SU-DHL-6 (cell line): ENCODE data around the gene SAMD4B.

ENCODE experiments used
- H2AFZ ChIP-seq: fragments of 200-600 bp; sonication (generic); 2 replicates; pipeline ENCODE4 v1.6.1; 2014; ENCODE audit warnings: low read depth, mild to moderate bottlenecking, moderate library complexity, mixed read lengths, antibody characterized with exemption, low read length; ENCODE audit not compliant: severe bottlenecking
- H3F3A ChIP-seq: fragments of 200-600 bp; shearing (Covaris generic); 2 replicates; pipeline ENCODE4 v1.6.0; 2016; ENCODE audit warnings: antibody characterized with exemption, mild to moderate bottlenecking; ENCODE audit not compliant: insufficient read depth
- H3K27ac ChIP-seq: fragments of 200-600 bp; sonication (generic); 2 replicates; pipeline ENCODE4 v1.5.1; 2016; ENCODE audit warnings: low read depth, mild to moderate bottlenecking, low read length, moderate library complexity, mixed read lengths
- H3K27me3 ChIP-seq: fragments of 200-600 bp; sonication (generic), shearing (Covaris generic); 2 replicates; pipeline ENCODE4 v1.6.0; 2014; ENCODE audit warnings: mild to moderate bottlenecking, low read length
- H3K36me3 ChIP-seq: fragments of 200-600 bp; sonication (generic); 2 replicates; pipeline ENCODE4 v1.6.1; 2014; ENCODE audit warnings: mild to moderate bottlenecking, low read length, mixed read lengths
- H3K4me2 ChIP-seq: fragments of 300-600, 200-600 bp; shearing (Covaris generic), sonication (generic); 2 replicates; pipeline ENCODE4 v1.6.0; 2014; ENCODE audit warnings: low read length, low read depth, mild to moderate bottlenecking; ENCODE audit not compliant: poor library complexity, severe bottlenecking
- H3K4me3 ChIP-seq: fragments of 200-600 bp; sonication (generic); 2 replicates; pipeline ENCODE4 v1.5.1; 2014; ENCODE audit warnings: antibody characterized with exemption, low read length, mild to moderate bottlenecking, mixed read lengths; ENCODE audit not compliant: insufficient read depth, poor library complexity, severe bottlenecking
- H3K79me2 ChIP-seq: fragments of 200-600 bp; sonication (generic); 2 replicates; pipeline ENCODE4 v1.6.1; 2014; ENCODE audit warnings: mild to moderate bottlenecking, low read length, moderate library complexity; ENCODE audit not compliant: insufficient read depth
- H3K9ac ChIP-seq: fragments of 200-600 bp; sonication (generic); 2 replicates; pipeline ENCODE4 v1.7.0; 2014; ENCODE audit warnings: mild to moderate bottlenecking, low read length
- H3K9me2 ChIP-seq: fragments of 200-600 bp; sonication (generic); replicated peaks from 2 replicates; pipeline ENCODE4 v1.6.1; 2014; ENCODE audit warnings: low read length; ENCODE audit not compliant: insufficient read depth
- H3K9me3 ChIP-seq: fragments of 200-600 bp; sonication (generic); 2 replicates; pipeline ENCODE4 v1.6.1; 2014; ENCODE audit warnings: low read length, mixed read lengths; ENCODE audit not compliant: insufficient read depth
- H4K20me1 ChIP-seq: fragments of 200-600 bp; sonication (generic); 2 replicates; pipeline ENCODE4 v1.6.1; 2014; ENCODE audit warnings: low read depth, mild to moderate bottlenecking, antibody characterized with exemption, low read length, moderate library complexity, mixed read lengths
- CTCF ChIP-seq: fragments of 200-600 bp; sonication (generic); IDR thresholded peaks from one replicate; pipeline ENCODE4 v1.5.1; 2017; ENCODE audit warnings: antibody characterized with exemption, mild to moderate bottlenecking, low read length, moderate library complexity; ENCODE audit not compliant: insufficient read depth, poor library complexity, severe bottlenecking
- EZH2phosphoT487 ChIP-seq: fragments of 200-600 bp; sonication (generic), shearing (Covaris generic); conservative IDR thresholded peaks from 2 replicates; pipeline ENCODE4 v1.6.1; 2018; ENCODE audit warnings: mild to moderate bottlenecking, antibody characterized with exemption, low read length, moderate library complexity, mixed read lengths

SAMD4B gene

GRCh38 chr19:39306075-39306474, 36.1 kb upstream of the SAMD4B start:
- Histone ChIP-seq H3K27ac (no peak overlapping the region), H3K4me2 (no peak overlapping the region), H3K9me2 (no peaks in the 10 kb centered on the region), H3K79me2 (no peaks in the 10 kb centered on the region), H2AFZ (no peak overlapping the region), H3K4me3 (no peak overlapping the region), H3K9me3 (no peaks in the 10 kb centered on the region), H3K27me3 (no peaks in the 10 kb centered on the region), H3K36me3 (no peaks in the 10 kb centered on the region), H3F3A (no peaks in the 10 kb centered on the region), H3K9ac (no peak overlapping the region), H4K20me1 (no peaks in the 10 kb centered on the region)
- TF ChIP-seq EZH2phosphoT487 (no peak), CTCF (no peak)

GRCh38 chr19:39307046-39307821, 35.0 kb upstream of the SAMD4B start:
- no peak overlapping the region for H2AFZ ChIP-seq
- no peaks in the 10 kb centered on the region for H4K20me1 ChIP-seq
- no peaks in the 10 kb centered on the region for H3K27me3 ChIP-seq
- H3K9ac ChIP-seq = no peak overlapping the region
- TF ChIP-seq CTCF (no peak), EZH2phosphoT487 (no peak)
- no peak overlapping the region for H3K27ac ChIP-seq
- no peaks in the 10 kb centered on the region for H3K9me3 ChIP-seq
- no peaks in the 10 kb centered on the region for H3K9me2 ChIP-seq
- H3F3A ChIP-seq = no peaks in the 10 kb centered on the region
- H3K36me3 ChIP-seq = no peaks in the 10 kb centered on the region
- no peaks in the 10 kb centered on the region for H3K79me2 ChIP-seq
- H3K4me3 ChIP-seq = no peak overlapping the region
- no peak overlapping the region for H3K4me2 ChIP-seq

GRCh38 chr19:39307822-39308530, 34.2 kb upstream of the SAMD4B start:
- no peaks in the 10 kb centered on the region for H3K9me2 ChIP-seq
- H4K20me1 ChIP-seq = no peaks in the 10 kb centered on the region
- no peak overlapping the region for H2AFZ ChIP-seq
- TF ChIP-seq CTCF = no peak
- no peak for TF ChIP-seq EZH2phosphoT487
- H3K9ac ChIP-seq = no peak overlapping the region
- no peak overlapping the region for H3K4me3 ChIP-seq
- no peaks in the 10 kb centered on the region for H3K27me3 ChIP-seq
- no peak overlapping the region for H3K4me2 ChIP-seq
- H3K36me3 ChIP-seq = no peaks in the 10 kb centered on the region
- no peaks in the 10 kb centered on the region for H3F3A ChIP-seq
- no peak overlapping the region for H3K27ac ChIP-seq
- H3K79me2 ChIP-seq = no peaks in the 10 kb centered on the region
- H3K9me3 ChIP-seq = no peaks in the 10 kb centered on the region
